ENCODE results near the gene TRIM45. TPM values are rescaled to one million over a fixed set of nuclear protein-coding genes. Genes with fewer than 3 reads are reported as not detected.

Gene TRIM45
- total and polyA plus RNA-seq, 2 donors (not counting 1 experiment from before 2014, with no cell fraction given): 0.64 to 2.5 TPM

- Mint-ChIP-seq H3K4me1 (no peaks in the 10 kb centered on the region), H3K4me3 (no peak overlapping the region), H3K27ac (no peak overlapping the region), H3K27me3 (peaks cover 20% of the 10 kb centered on the region), H3K9me3 (ENCODE audit: insufficient read depth) (no peaks in the 10 kb centered on the region)
- Histone ChIP-seq H3K27me3 (replicated peaks in 1 of 4; ENCODE audit: control extremely low read depth in 1 of 4, control insufficient read depth in 3 of 4, insufficient read depth in 4 of 4, low read length in 3 of 4) (peaks cover 0 to 4% (median 0%) of the 10 kb centered on the region in 4 experiments), H3K36me3 (replicated peaks in 1 of 2; ENCODE audit: control extremely low read depth in 1 of 2, control insufficient read depth in 1 of 2, extremely low read depth in 1 of 2, insufficient read depth in 2 of 2, low read length in 1 of 2) (no peaks in the 10 kb centered on the region), H3K4me1 (ENCODE audit: control insufficient read depth in 2 of 2, insufficient read depth in 2 of 2, low read length in 2 of 2) (no peaks in the 10 kb centered on the region), H3K9me3 (ENCODE audit: control extremely low read depth in 1 of 3, control insufficient read depth in 2 of 3, insufficient read depth in 1 of 3, low read length in 2 of 3) (no peaks in the 10 kb centered on the region), H3K79me2 (ENCODE audit: control insufficient read depth, insufficient read depth, low read length) (no peaks in the 10 kb centered on the region), H2AFZ (ENCODE audit: insufficient read depth, low read depth, low read length, poor library complexity, severe bottlenecking) (no peak overlapping the region), H4K20me1 (ENCODE audit: control insufficient read depth, insufficient read depth, low read length, poor library complexity, severe bottlenecking) (no peaks in the 10 kb centered on the region), H3K9ac (ENCODE audit: low read length) (no peak overlapping the region), H3K4me3 (ENCODE audit: control extremely low read depth in 1 of 5, extremely low read depth in 1 of 5, insufficient read depth in 1 of 5, low read depth in 2 of 5, low read length in 4 of 5) (no peak overlapping the region), H3K27ac (ENCODE audit: low read length in 2 of 2) (no peak overlapping the region), H3K4me2 (replicated peaks; ENCODE audit: low read depth, low read length, poor library complexity, severe bottlenecking) (no peak overlapping the region)
- no peak for TF ChIP-seq EZH2 (IDR thresholded peaks at IDR 0.05; ENCODE audit: borderline replicate concordance, insufficient read depth, low read depth, low read length, poor library complexity, severe bottlenecking)
- no peak for TF ChIP-seq CTCF (IDR thresholded peaks at IDR 0.05)
- no peak for DNase-seq
- ChIA-PET CTCF (no interaction called here), POLR2A (no interaction called here)
- ATAC-seq (ENCODE audit: low read depth): no peak
- 100% methylated on average over 1 of the region's 3 CpGs for WGBS (ENCODE audit: insufficient coverage)
- intact Hi-C loops (cut with micrococcal nuclease): no loop called here
These were observed 22.3 kb upstream of the TRIM45 start for GRCh38 chr1:117143871-117144270.

- no peak overlapping the region for H2AFZ ChIP-seq (ENCODE audit: insufficient read depth, low read depth, low read length, poor library complexity, severe bottlenecking)
- Mint-ChIP-seq H3K27me3 (peaks cover 20% of the 10 kb centered on the region), H3K9me3 (ENCODE audit: insufficient read depth) (no peaks in the 10 kb centered on the region), H3K4me3 (no peak overlapping the region), H3K4me1 (no peaks in the 10 kb centered on the region), H3K27ac (no peak overlapping the region)
- no peak for ATAC-seq (ENCODE audit: low read depth)
- H3K27ac ChIP-seq (ENCODE audit: low read length in 2 of 2): no peak overlapping the region
- no peak for TF ChIP-seq CTCF (IDR thresholded peaks at IDR 0.05)
- TF ChIP-seq EZH2 (IDR thresholded peaks at IDR 0.05; ENCODE audit: borderline replicate concordance, insufficient read depth, low read depth, low read length, poor library complexity, severe bottlenecking): no peak
- H3K9ac ChIP-seq (ENCODE audit: low read length): no peak overlapping the region
- H3K4me1 ChIP-seq (ENCODE audit: control insufficient read depth in 2 of 2, insufficient read depth in 2 of 2, low read length in 2 of 2): no peaks in the 10 kb centered on the region
- intact Hi-C loops (cut with micrococcal nuclease): no loop called here
- H3K79me2 ChIP-seq (ENCODE audit: control insufficient read depth, insufficient read depth, low read length): no peaks in the 10 kb centered on the region
- no peaks in the 10 kb centered on the region for H3K9me3 ChIP-seq (ENCODE audit: control extremely low read depth in 1 of 3, control insufficient read depth in 2 of 3, insufficient read depth in 1 of 3, low read length in 2 of 3)
- DNase-seq: no peak
- ChIA-PET POLR2A (no interaction called here), CTCF (interaction anchor here (2.1 kb wide), 1 partner anchor 14 kb away, joined by 6 read pairs; no protein-coding TSS in a partner anchor)
- peaks cover 0 to 4% (median 0%) of the 10 kb centered on the region in 4 experiments for H3K27me3 ChIP-seq (replicated peaks in 1 of 4; ENCODE audit: control extremely low read depth in 1 of 4, control insufficient read depth in 3 of 4, insufficient read depth in 4 of 4, low read length in 3 of 4)
- no peak overlapping the region for H3K4me3 ChIP-seq (ENCODE audit: control extremely low read depth in 1 of 5, extremely low read depth in 1 of 5, insufficient read depth in 1 of 5, low read depth in 2 of 5, low read length in 4 of 5)
- H3K4me2 ChIP-seq (replicated peaks; ENCODE audit: low read depth, low read length, poor library complexity, severe bottlenecking): no peak overlapping the region
- no peaks in the 10 kb centered on the region for H4K20me1 ChIP-seq (ENCODE audit: control insufficient read depth, insufficient read depth, low read length, poor library complexity, severe bottlenecking)
- no peaks in the 10 kb centered on the region for H3K36me3 ChIP-seq (replicated peaks in 1 of 2; ENCODE audit: control extremely low read depth in 1 of 2, control insufficient read depth in 1 of 2, extremely low read depth in 1 of 2, insufficient read depth in 2 of 2, low read length in 1 of 2)
These were observed 21.6 kb upstream of the TRIM45 start for GRCh38 chr1:117143172-117143571.
